Transverse colon (tissue), 4 donors: ENCODE measurements around the gene TCN1. TPM values are rescaled to one million over a fixed set of nuclear protein-coding genes. Genes with fewer than 3 reads are reported as not detected.
A peak's percentile ranks its signal among the peaks of the same experiment; 100 is the strongest.
"Not testable (repeated sequence)": the region's sequence is repeated elsewhere in the genome, so short reads cannot be mapped to it uniquely, and the experiment has no call there.

ENCODE experiments used
- DNase-seq: peaks from one replicate; pipeline ENCODE4 v3.0.0-alpha.2; 2019
- H3K27ac ChIP-seq, 4 donors: fragments of 200-600 bp; sonication (generic); 2 replicates each; pipeline ENCODE4 v1.5.1; 2016 to 2018; ENCODE audit warnings: inconsistent platforms in 4 of 4
- H3K27me3 ChIP-seq: fragments of 200-600 bp; sonication (generic); 2 replicates; pipeline ENCODE4 v1.5.1; 2017; ENCODE audit warnings: inconsistent platforms
- H3K36me3 ChIP-seq, 4 donors: fragments of 200-600 bp; sonication (generic); 2 replicates each; pipeline ENCODE4 v1.5.1; 2017 to 2019; ENCODE audit warnings: inconsistent platforms in 4 of 4
- H3K4me1 ChIP-seq, 4 donors: fragments of 200-600 bp; sonication (generic); 2 replicates each; pipeline ENCODE4 v1.5.1; 2017 to 2020; ENCODE audit warnings: inconsistent platforms in 4 of 4
- H3K4me3 ChIP-seq, 4 donors: fragments of 200-600 bp; sonication (generic); 1 replicate in 1 of 4; 2 replicates in 3 of 4; pipeline versions ENCODE4 v1.5.1 to v1.6.1; 2017 to 2019; ENCODE audit warnings: inconsistent platforms in 4 of 4
- H3K9me3 ChIP-seq, 2 donors: fragments of 200-600 bp; sonication (generic); 2 replicates each; pipeline ENCODE4 v1.5.1; 2017 to 2019; ENCODE audit warnings: inconsistent platforms in 2 of 2
- CTCF ChIP-seq, 5 experiments: fragments of 200-600 bp in 3 of 5; fragments of 450-650 bp in 2 of 5; sonication (generic) in 3 of 5; IDR thresholded peaks; 1 replicate in 2 of 5; 2 replicates in 3 of 5; pipeline ENCODE4 v1.5.1; 2016 to 2017; ENCODE audit warnings: antibody characterized with exemption in 5 of 5, inconsistent platforms in 3 of 5, mild to moderate bottlenecking in 2 of 5, moderate library complexity in 1 of 5
- EP300 ChIP-seq: sonication (generic); formaldehyde crosslinking; IDR thresholded peaks from one replicate; pipeline ENCODE4 v1.6.1; 2017; ENCODE audit warnings: antibody characterized with exemption, low read depth
- POLR2A ChIP-seq: fragments of 450-650 bp; IDR thresholded peaks from one replicate; pipeline ENCODE4 v1.6.1; 2016; ENCODE audit warnings: antibody characterized with exemption, mild to moderate bottlenecking, moderate library complexity
- POLR2AphosphoS5 ChIP-seq, 3 donors: sonication (generic); formaldehyde crosslinking; IDR thresholded peaks; one replicate each; pipeline ENCODE4 v1.6.1; 2016; ENCODE audit warnings: antibody characterized with exemption in 3 of 3
- WGBS, 2 donors: methylation state at CpG; one replicate each; pipeline ENCODE4 v1.1.5; 2018; ENCODE audit warnings: low coverage in 1 of 2; 5-methylcytosine and 5-hydroxymethylcytosine counted together
- in situ Hi-C, 4 donors: fragments of 200-750 bp; cut with MboI; loops; one replicate each; pipeline versions ENCODE4 v1.15.0 to v1.15.1; 2017; ENCODE audit warnings: low sequenced_read_pairs in 3 of 4, low pct_ligation_motif_present in 1 of 4, low pct_unique_long_range_greater_than_20kb in 1 of 4
- intact Hi-C: fragments of 100-400 bp; cut with DNase I; formaldehyde crosslinking; loops from one replicate; pipeline ENCODE4 v1.15.1; 2023; ENCODE audit warnings: low total_unique reads
- total RNA-seq, 4 donors: library from RNA; depleted of rRNA; stranded (reverse); fragments of >200 nt; gene quantifications; one replicate each; pipeline ENCODE4 v1.1.0, GENCODE V29; 2016

TCN1 gene
- total RNA-seq, 4 donors from 2014 or later: not detected

GRCh38 chr11:59849129-59849528, 17.2 kb downstream of the TCN1 start:
- intact Hi-C loops: no loop called here
- TF ChIP-seq POLR2AphosphoS5 (IDR thresholded peaks at IDR 0.05) (no peak), CTCF (IDR thresholded peaks at IDR 0.05) (no peak)
- 15% methylated on average over 2 of the region's 2 CpGs; no CpG with 5 or more reads in 1 of the 2 donors for WGBS, 2 donors

GRCh38 chr11:59848439-59848838, 17.8 kb downstream of the TCN1 start:
- H3K9me3 ChIP-seq, H3K4me3 ChIP-seq, intact Hi-C loops, DNase-seq, H3K36me3 ChIP-seq, H3K27me3 ChIP-seq: not testable (repeated sequence)
- in situ Hi-C loops: loop anchor here in 1 of 4 donors (25.0 kb wide), 1 partner anchor 289 kb away; no protein-coding TSS in a partner anchor
- 77 to 92% methylated on average over 4 to 6 of the region's 6 CpGs for WGBS, 2 donors
- H3K4me1 ChIP-seq: peaks cover 0 to 10% (median 7%) of the 10 kb centered on the region in 4 donors
- H3K27ac ChIP-seq: peak overlapping the region; percentile 56 to 77 (median 69)

More at GRCh38 chr11:59849129-59849528, 17.2 kb downstream of the TCN1 start:
- Histone ChIP-seq H3K4me3 (no peak overlapping the region), H3K36me3 (no peaks in the 10 kb centered on the region), H3K27me3 (no peaks in the 10 kb centered on the region), H3K27ac (peak overlapping the region; percentile 67 to 77 (median 74)), H3K4me1 (peaks cover 0 to 10% (median 7%) of the 10 kb centered on the region in 4 donors), H3K9me3 (no peaks in the 10 kb centered on the region)
- in situ Hi-C loops: loop anchor here in 1 of 4 donors (25.0 kb wide), 1 partner anchor 288 kb away; no protein-coding TSS in a partner anchor
- DNase-seq: peak; percentile 65

DNA sequence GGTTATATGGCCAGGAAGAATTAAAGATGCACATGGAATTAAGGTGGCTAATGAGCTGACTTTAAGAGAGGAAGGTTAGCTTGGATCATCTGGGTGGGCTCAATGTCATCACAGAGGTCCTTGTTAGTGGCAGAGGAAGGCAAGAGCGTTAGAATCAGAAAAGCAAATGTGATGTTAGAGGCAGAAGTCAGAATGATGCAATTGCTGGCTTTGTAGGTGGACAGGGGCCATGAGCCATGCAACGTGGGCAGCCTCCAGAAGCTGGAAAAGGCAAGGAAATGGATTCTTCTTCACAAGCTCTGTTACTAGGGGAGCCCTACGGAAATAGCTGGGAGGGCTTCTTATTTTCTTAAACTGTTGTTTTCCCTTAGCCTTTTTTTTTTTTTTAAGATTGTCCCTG, 18.7 kb downstream of the TCN1 start:
- H3K27ac ChIP-seq: no peak overlapping the region
- H3K27me3 ChIP-seq: no peaks in the 10 kb centered on the region
- peaks cover 0 to 10% (median 7%) of the 10 kb centered on the region in 4 donors for H3K4me1 ChIP-seq
- no peaks in the 10 kb centered on the region for H3K9me3 ChIP-seq
- WGBS, 2 donors: 82 to 85% methylated on average over 3 of the region's 3 CpGs
- TF ChIP-seq CTCF (IDR thresholded peaks at IDR 0.05) (no peak), POLR2A (no peak), POLR2AphosphoS5 (IDR thresholded peaks at IDR 0.05) (no peak), EP300 (no peak)
- no peak overlapping the region for H3K4me3 ChIP-seq
- in situ Hi-C loops: loop anchor here in 1 of 4 donors (25.0 kb wide), 1 partner anchor 290 kb away; no protein-coding TSS in a partner anchor
- no peak for DNase-seq
- intact Hi-C loops: no loop called here
- no peaks in the 10 kb centered on the region for H3K36me3 ChIP-seq

GRCh38 chr11:59846556-59846955, 19.7 kb downstream of the TCN1 start:
- no peak overlapping the region for H3K4me3 ChIP-seq
- no peaks in the 10 kb centered on the region for H3K36me3 ChIP-seq
- H3K9me3 ChIP-seq: no peaks in the 10 kb centered on the region
- in situ Hi-C loops (loop anchor here in 1 of 4 donors (25.0 kb wide), 1 partner anchor 291 kb away; no protein-coding TSS in a partner anchor), intact Hi-C loops (no loop called here)
- DNase-seq: no peak
- 47 to 53% methylated on average over 5 of the region's 5 CpGs for WGBS, 2 donors
- peaks cover 0 to 10% (median 7%) of the 10 kb centered on the region in 4 donors for H3K4me1 ChIP-seq
- H3K27me3 ChIP-seq: no peaks in the 10 kb centered on the region
- TF ChIP-seq POLR2AphosphoS5 (IDR thresholded peaks at IDR 0.05) (no peak), POLR2A (no peak), CTCF (IDR thresholded peaks at IDR 0.05) (no peak), EP300 (no peak)
- no peak overlapping the region for H3K27ac ChIP-seq

- intact Hi-C loops: no loop called here
- no peak within 1 kb of the TSS for H3K27ac ChIP-seq
Observed at GRCh38 chr11:59845399-59845798, 20.9 kb downstream of the TCN1 start, which contains the start of gene CBLIF. TSS of gene CBLIF (minus strand) at chr11:59845499. CDS start at chr11:59845453, 46 bp downstream.

More at GRCh38 chr11:59845399-59845798, 20.9 kb downstream of the TCN1 start, which contains the start of gene CBLIF:
- Histone ChIP-seq H3K9me3 (no peaks in the 10 kb centered on the region), H3K4me1 (peaks cover 0 to 10% (median 7%) of the 10 kb centered on the region in 4 donors), H3K4me3 (no peak within 1 kb of the TSS), H3K27me3 (no peaks in the 10 kb centered on the region), H3K36me3 (no peaks in the 10 kb centered on the region)
- no peak for DNase-seq
- WGBS, 2 donors: 60 to 74% methylated on average over 4 of the region's 4 CpGs
- TF ChIP-seq POLR2A: no peak
- no peak for TF ChIP-seq CTCF (IDR thresholded peaks at IDR 0.05)
- in situ Hi-C loops: loop anchor here in 1 of 4 donors (25.0 kb wide), 1 partner anchor 292 kb away; no protein-coding TSS in a partner anchor
